GM12872 (cell line): ENCODE data around the gene ELAVL2.

Experiments
- CTCF ChIP-seq: IDR thresholded peaks from 3 replicates; pipeline ENCODE4 v1.5.1; 2011; ENCODE audit warnings: low read depth, mild to moderate bottlenecking, low read length, moderate library complexity; ENCODE audit not compliant: insufficient read depth

Gene ELAVL2

DNA sequence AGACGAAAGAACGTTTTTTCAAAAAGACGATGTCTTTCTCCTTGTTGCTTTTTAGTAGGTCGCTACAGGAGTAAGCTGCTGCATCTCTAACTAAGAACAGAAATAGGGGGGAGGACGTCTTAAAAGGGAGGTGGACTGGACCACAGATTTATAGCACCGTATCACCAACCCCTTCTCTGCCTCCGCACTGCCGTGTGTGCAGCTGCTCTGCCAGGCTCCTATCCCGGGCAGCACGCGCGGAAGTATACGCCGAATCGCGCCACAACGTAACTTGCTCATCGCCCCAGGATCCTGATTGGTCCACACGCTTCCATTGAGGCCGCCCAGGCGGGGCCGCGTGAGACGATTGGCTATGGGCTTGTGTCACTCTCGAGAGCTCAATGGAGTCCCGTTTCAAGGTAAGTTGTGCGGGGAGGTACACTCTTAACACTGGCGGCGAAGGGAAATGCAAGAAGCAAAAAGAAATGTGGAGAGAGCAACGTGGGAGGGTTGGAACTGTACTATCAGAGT, at the start of gene ELAVL2:
TSS of gene ELAVL2 (minus strand) at position 121 of the 510 bp plus-strand sequence. CDS start 64,006 bp downstream, outside the sequence.
- no peak for TF ChIP-seq CTCF

GRCh38 chr9:23858234-23858633, 32.2 kb upstream of the ELAVL2 start:
- no peak for TF ChIP-seq CTCF

DNA sequence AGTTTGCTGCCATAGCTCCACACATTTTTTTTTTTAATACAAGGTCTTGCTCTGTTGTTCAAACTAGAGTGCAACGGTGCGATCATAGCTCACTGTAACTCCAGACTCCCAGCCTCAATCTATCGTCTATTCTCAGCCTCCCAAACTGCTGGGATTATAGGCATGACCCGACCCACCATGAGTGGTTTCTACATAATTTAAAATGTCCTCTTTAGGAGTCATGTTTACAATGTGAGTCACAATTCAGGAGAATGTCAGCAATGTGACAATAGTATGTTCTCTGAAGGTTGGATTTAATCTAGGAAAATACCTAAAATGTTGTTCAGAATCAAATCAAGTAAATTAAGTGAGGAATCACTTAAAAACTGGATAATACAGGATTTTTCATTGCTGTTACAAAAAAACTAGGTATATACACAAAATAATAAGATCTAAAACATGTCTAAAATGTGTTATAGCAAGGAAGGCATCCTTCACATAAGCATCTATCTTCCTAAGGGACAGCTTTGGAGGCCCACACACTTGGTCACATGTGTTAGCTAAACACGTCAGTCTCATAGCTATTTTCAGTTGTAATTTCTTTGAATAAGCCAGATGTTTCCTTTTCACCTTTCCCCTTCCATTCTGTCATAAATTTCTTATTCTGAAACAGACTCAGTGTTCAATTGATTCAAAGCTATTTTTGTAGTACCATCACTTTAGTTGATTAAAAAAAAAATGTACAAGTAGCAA, 30.0 kb upstream of the ELAVL2 start:
- no peak for TF ChIP-seq CTCF

DNA sequence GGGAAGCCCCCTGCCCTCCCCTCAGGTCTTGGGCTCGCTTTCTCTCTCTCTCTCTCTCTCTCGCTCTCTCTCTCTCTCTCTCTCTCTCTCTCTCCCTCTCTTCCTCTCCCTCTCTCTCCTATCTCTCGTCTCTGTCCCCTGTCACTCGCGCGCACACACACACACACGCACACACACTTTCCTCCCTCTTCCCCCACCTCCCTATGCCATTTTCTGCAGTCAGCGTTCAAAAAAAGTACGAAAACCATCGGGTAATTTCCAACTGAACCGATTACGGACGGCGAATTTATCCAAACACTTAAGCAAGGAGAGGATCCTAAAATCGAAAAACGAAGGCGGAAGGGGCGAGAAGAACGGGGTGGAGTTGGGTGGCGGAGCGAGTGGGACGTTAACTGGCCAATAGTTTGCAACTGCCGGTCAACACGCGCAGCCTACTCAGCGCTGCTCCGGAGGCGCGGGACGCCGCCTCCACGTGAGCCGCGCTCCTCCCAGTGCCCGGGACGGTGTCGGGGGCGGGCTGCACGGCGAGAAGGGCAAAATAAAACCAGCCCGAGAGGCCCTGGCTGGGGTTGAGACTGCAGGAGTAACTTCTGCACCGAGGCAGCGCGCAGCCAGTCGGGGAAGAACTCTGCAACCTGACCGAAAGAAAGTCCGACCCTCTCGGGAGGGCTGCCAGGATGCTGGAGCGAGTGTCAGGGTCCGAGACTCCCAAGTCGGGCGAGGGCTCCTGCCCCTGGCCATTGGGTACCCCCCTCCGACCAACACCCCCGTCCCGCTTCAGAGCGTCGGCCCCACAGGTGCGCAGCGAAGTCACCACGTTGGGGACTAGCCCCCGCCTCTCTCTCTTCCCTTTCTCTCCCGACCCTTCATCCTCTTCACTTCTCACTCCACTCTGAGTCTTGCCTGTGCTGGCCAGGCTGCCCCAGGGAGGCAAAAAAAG, 24.9 kb upstream of the ELAVL2 start:
- TF ChIP-seq CTCF, result no peak

GRCh38 chr9:23850242-23850689, 24.2 kb upstream of the ELAVL2 start:
- no peak for TF ChIP-seq CTCF

DNA sequence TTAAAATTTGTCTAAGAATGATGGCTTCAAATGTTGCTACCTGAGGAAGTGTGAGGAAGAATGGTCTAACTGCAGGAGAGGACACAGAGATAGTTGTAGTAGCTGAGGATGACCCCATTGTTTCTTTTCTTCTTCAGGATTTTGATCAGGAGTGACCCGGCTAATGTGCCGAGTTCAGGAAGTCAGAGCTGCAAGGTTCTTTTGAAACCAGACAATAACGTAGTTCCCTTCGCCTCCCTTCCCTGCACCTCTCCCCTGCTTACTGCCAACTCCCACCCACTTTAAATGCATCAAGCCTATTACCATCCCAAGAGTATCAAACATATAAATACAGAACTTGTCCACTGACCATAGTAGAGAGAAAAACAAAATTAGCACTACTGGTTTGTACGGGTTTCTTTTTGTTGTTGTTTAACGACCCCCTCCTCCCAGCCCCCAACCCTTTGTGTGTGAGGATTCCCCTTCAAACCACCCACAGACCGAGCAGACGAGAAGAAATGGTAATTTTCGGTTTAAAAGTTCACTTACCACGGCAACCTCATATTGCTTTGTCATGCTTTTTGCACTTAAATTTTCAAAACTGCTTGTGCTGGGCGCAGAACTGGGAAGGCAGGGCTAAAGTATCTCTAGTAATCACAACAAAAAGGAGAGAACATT, 23.5 kb upstream of the ELAVL2 start:
- no peak for TF ChIP-seq CTCF

- no peak for TF ChIP-seq CTCF
These were observed 16.6 kb upstream of the ELAVL2 start for GRCh38 chr9:23842565-23843129.
